K562 (cell line): ENCODE measurements around the gene KLK11. TPM values are rescaled to one million over a fixed set of nuclear protein-coding genes. Genes with fewer than 3 reads are reported as not detected.
A peak's percentile ranks its signal among the peaks of the same experiment; 100 is the strongest.

ENCODE experiments used
- ATAC-seq: fragments of 200-7000 bp; cut with Tn5 transposase; 3 replicates; pipeline ENCODE4 v1.9.1; 2020; ENCODE audit warnings: moderate library complexity
- BruUV-seq: library from RNA; stranded (reverse); fragments of 400-500 nt; replicated peaks from 2 replicates; lab custom pipeline; 2021; lab: Mats Ljungman, UMichigan
- CTCF ChIA-PET: fragments of 300-600 bp; formaldehyde crosslinking; extraction: SDS; loops from one replicate; lab custom pipeline; 2021; ENCODE audit warnings: low intra/inter-chr PET ratio; lab: Yijun Ruan, JAX
- POLR2A ChIA-PET: fragments of 300-600, 350-650 bp; sonication (Branson Sonifier 250); formaldehyde crosslinking; extraction: SDS; loops from one replicate; lab custom pipeline; 2021; ENCODE audit warnings: antibody characterized with exemption, inconsistent platforms; lab: Yijun Ruan, JAX
- DNase-seq, 4 experiments: peaks; one replicate each; pipeline versions ENCODE4 v3.0.0 to v3.0.0-alpha.2; 2011 to 2018; ENCODE audit warnings: low spot score in 3 of 4, mixed read lengths in 3 of 4; ENCODE audit errors: extremely low read depth in 1 of 4
- FAIRE-seq: peaks from 2 replicates; lab custom pipeline; 2011; peaks lifted over from hg19 to GRCh38; lab: Jason Lieb, UNC
- H2AFZ ChIP-seq: 2 replicates; pipeline ENCODE4 v1.6.0; 2011; ENCODE audit warnings: low read depth, low read length, control low read depth, inconsistent platforms
- H3K27ac ChIP-seq: fragments of 200-600 bp; 3 replicates; pipeline ENCODE4 v1.8.0; 2011; ENCODE audit warnings: low read depth, mild to moderate bottlenecking, control low read depth, inconsistent platforms, low read length, moderate library complexity, mixed read lengths; ENCODE audit errors: extremely low read depth
- H3K27me3 ChIP-seq, 2 experiments: fragments of 300-600 bp in 1 of 2; 2 replicates in 1 of 2; 3 replicates in 1 of 2; pipeline versions ENCODE4 v1.6.0 to v1.8.0; 2011; ENCODE audit warnings: inconsistent platforms in 2 of 2, low read length in 2 of 2, mild to moderate bottlenecking in 1 of 2, mixed read lengths in 1 of 2, moderate library complexity in 1 of 2; ENCODE audit not compliant: control insufficient read depth in 2 of 2, insufficient read depth in 2 of 2
- H3K36me3 ChIP-seq: fragments of 300-600 bp; 3 replicates; pipeline ENCODE4 v1.8.0; 2011; ENCODE audit warnings: mild to moderate bottlenecking, low read length, inconsistent platforms; ENCODE audit not compliant: control insufficient read depth, insufficient read depth
- H3K4me1 ChIP-seq, 2 experiments: fragments of 200-600 bp in 1 of 2; replicated peaks in 1 of 2; 2 replicates in 1 of 2; 3 replicates in 1 of 2; pipeline versions ENCODE4 v1.5.1 to v1.8.0; 2011; ENCODE audit warnings: inconsistent platforms in 2 of 2, low read length in 2 of 2, mild to moderate bottlenecking in 1 of 2, mixed read lengths in 1 of 2, moderate library complexity in 1 of 2; ENCODE audit not compliant: control insufficient read depth in 2 of 2, insufficient read depth in 2 of 2
- H3K4me2 ChIP-seq: 2 replicates; pipeline ENCODE4 v1.6.1; 2011; ENCODE audit warnings: low read length, control low read depth, inconsistent platforms, mixed read lengths; ENCODE audit not compliant: insufficient read depth
- H3K4me3 ChIP-seq: fragments of 200-600 bp; sonication (generic), shearing (Covaris generic); 2 replicates; pipeline ENCODE4 v1.5.1; 2016; ENCODE audit warnings: control low read depth, inconsistent platforms
- H3K79me2 ChIP-seq: fragments of 200-600 bp; 3 replicates; pipeline ENCODE4 v1.8.0; 2011; ENCODE audit warnings: low read length, inconsistent platforms; ENCODE audit not compliant: control insufficient read depth, insufficient read depth
- H3K9ac ChIP-seq, 2 experiments: 2 replicates each; pipeline versions ENCODE4 v1.6.0 to v1.6.1; 2011; ENCODE audit warnings: low read depth in 2 of 2, low read length in 2 of 2, control low read depth in 1 of 2, inconsistent platforms in 1 of 2, mild to moderate bottlenecking in 1 of 2, mixed read lengths in 1 of 2; ENCODE audit not compliant: insufficient read depth in 1 of 2
- H3K9me1 ChIP-seq: one replicate; pipeline ENCODE4 v1.6.0; 2011; ENCODE audit warnings: inconsistent platforms, mild to moderate bottlenecking, low read length, moderate library complexity; ENCODE audit not compliant: control insufficient read depth, insufficient read depth
- H3K9me3 ChIP-seq: replicated peaks from 2 replicates; pipeline ENCODE4 v1.5.1; 2011; ENCODE audit warnings: low read depth, low read length, inconsistent platforms; ENCODE audit not compliant: control insufficient read depth, insufficient read depth
- H4K20me1 ChIP-seq: replicated peaks from 2 replicates; pipeline ENCODE4 v1.6.1; 2011; ENCODE audit warnings: low read length, inconsistent platforms, mixed read lengths; ENCODE audit not compliant: control insufficient read depth, insufficient read depth
- CC2D1A ChIP-seq: fragments of 450-650 bp; IDR thresholded peaks from 2 replicates; pipeline ENCODE4 v1.6.1; 2017; ENCODE audit warnings: mild to moderate bottlenecking
- ELF2 ChIP-seq: fragments of 250-450 bp; sonication (Bioruptor Pico); IDR thresholded peaks from 2 replicates; pipeline ENCODE4 v1.5.0; 2021; ENCODE audit warnings: mild to moderate bottlenecking
- ETV6 ChIP-seq, 3 experiments: fragments of 150-350 bp in 1 of 3; sonication (generic) in 1 of 3; formaldehyde crosslinking in 1 of 3; IDR thresholded peaks; 2 replicates each; pipeline versions ENCODE4 v1.6.1 to v1.8.0; 2014 to 2022; ENCODE audit warnings: borderline replicate concordance in 2 of 3, low read depth in 2 of 3, antibody characterized with exemption in 1 of 3, low read length in 1 of 3, mild to moderate bottlenecking in 1 of 3, missing genetic modification reagents in 1 of 3
- FOXP1 ChIP-seq: sonication (generic); formaldehyde crosslinking; IDR thresholded peaks from 2 replicates; pipeline ENCODE4 v1.8.0; 2022; ENCODE audit warnings: mild to moderate bottlenecking, missing genetic modification reagents
- HDAC1 ChIP-seq, 2 experiments: fragments of 450-650 bp; IDR thresholded peaks; 2 replicates each; pipeline ENCODE4 v1.6.1; 2016 to 2017; ENCODE audit warnings: inconsistent platforms in 1 of 2, mild to moderate bottlenecking in 1 of 2, moderate library complexity in 1 of 2
- HDAC2 ChIP-seq: fragments of 450-650 bp; IDR thresholded peaks from 2 replicates; pipeline ENCODE4 v1.6.1; 2016; ENCODE audit warnings: mild to moderate bottlenecking
- HINFP ChIP-seq: fragments of 450-650 bp; conservative IDR thresholded peaks from 2 replicates; pipeline ENCODE4 v1.6.1; 2016; ENCODE audit warnings: missing genetic modification characterization, low read depth, mild to moderate bottlenecking, control low read depth, missing compliant biosample characterization
- MAZ ChIP-seq, 2 experiments: fragments of 450-650 bp in 1 of 2; sonication (generic) in 1 of 2; formaldehyde crosslinking; IDR thresholded peaks in 1 of 2; conservative IDR thresholded peaks in 1 of 2; 2 replicates each; pipeline versions ENCODE4 v1.4.0 to v1.5.0; 2020; ENCODE audit warnings: mild to moderate bottlenecking in 1 of 2, missing genetic modification reagents in 1 of 2
- NCOA6 ChIP-seq: fragments of 450-650 bp; IDR thresholded peaks from 2 replicates; pipeline ENCODE4 v1.6.1; 2017; ENCODE audit warnings: mild to moderate bottlenecking
- OTX1 ChIP-seq: fragments of 450-650 bp; formaldehyde crosslinking; IDR thresholded peaks from 2 replicates; pipeline ENCODE4 v1.4.0; 2022; ENCODE audit warnings: mild to moderate bottlenecking
- PRDM10 ChIP-seq: fragments of 450-650 bp; IDR thresholded peaks from 2 replicates; pipeline ENCODE4 v1.6.1; 2018; ENCODE audit not compliant: partially characterized antibody
- SMARCE1 ChIP-seq: fragments of 450-650 bp; IDR thresholded peaks from 2 replicates; pipeline ENCODE4 v1.7.1; 2016; ENCODE audit warnings: mild to moderate bottlenecking
- STAG1 ChIP-seq: sonication (generic); formaldehyde crosslinking; IDR thresholded peaks from 2 replicates; pipeline ENCODE4 v1.5.0; 2020; ENCODE audit warnings: missing genetic modification reagents, borderline replicate concordance
- ZBTB5 ChIP-seq: fragments of 450-650 bp; IDR thresholded peaks from 2 replicates; pipeline ENCODE4 v1.6.1; 2017; ENCODE audit warnings: antibody characterized with exemption
- WGBS: fragments of 100-300 bp; shearing (Covaris generic); methylation state at CpG from one replicate; pipeline ENCODE4 v1.1.6; 2016; ENCODE audit warnings: low coverage, mixed read lengths; ENCODE audit not compliant: insufficient coverage; ENCODE audit errors: missing lambda C conversion rate; 5-methylcytosine and 5-hydroxymethylcytosine counted together
- in situ Hi-C: fragments of 300-500 bp; cut with MboI; formaldehyde crosslinking; loops from 4 replicates; pipeline ENCODE4 v1.15.0; 2018; ENCODE audit warnings: inconsistent platforms, mixed read lengths
- intact Hi-C: fragments of 100-400 bp; cut with micrococcal nuclease; formaldehyde crosslinking; loops from 2 replicates; pipeline ENCODE4 v1.14.2; 2022
- polyA plus RNA-seq, 8 experiments: library from polyadenylated mRNA; depleted of rRNA in 4 of 8; stranded (reverse) in 5 of 8; unstranded in 3 of 8; fragments of >200 nt; fragmentation: Nextera tagmentation in 2 of 8; fragmentation: Illumina TruSeq in 1 of 8; extraction: Ambion mirVana in 2 of 8; extraction: Trizol in 1 of 8; gene quantifications; 2 replicates each; pipeline versions ENCODE4 v1.2.1 to v1.2.3, GENCODE V29; 2011 to 2014; ENCODE audit warnings: inconsistent platforms in 1 of 8, missing spikeins in 1 of 8
- total RNA-seq, 7 experiments: library from RNA; depleted of rRNA in 6 of 7; stranded (reverse); fragments of >200 nt in 6 of 7; fragmentation: Illumina TruSeq in 2 of 7; extraction: Trizol in 2 of 7; gene quantifications; 2 replicates each; pipeline versions ENCODE4 v1.2.1 to v1.2.3, GENCODE V29; 2011 to 2021; ENCODE audit warnings: low replicate concordance in 1 of 7

Gene KLK11
- total and polyA plus RNA-seq, 9 of the 15 experiments (the other 6 are each of a cell fraction or from before 2014, with no cell fraction given) = not detected

- intact Hi-C loops = no loop called here
- CTCF ChIA-PET = no interaction called here
- Histone ChIP-seq H3K4me2 (peak overlapping the region; percentile 88), H4K20me1 (no peaks in the 10 kb centered on the region), H3K9me3 (no peaks in the 10 kb centered on the region), H3K4me1 (peaks cover 19 to 32% of the 10 kb centered on the region in 2 experiments; a peak in 4 of 5 replicates), H3K36me3 (no peaks in the 10 kb centered on the region), H2AFZ (peak overlapping the region; percentile 97), H3K79me2 (no peaks in the 10 kb centered on the region), H3K4me3 (peak overlapping the region; percentile 26), H3K9me1 (no peaks in the 10 kb centered on the region), H3K9ac (peak overlapping the region; percentile 53 to 87), H3K27ac (peak overlapping the region; percentile 38; the same call in 1 of the 3 replicates), H3K27me3 (peaks cover 0 to 14% of the 10 kb centered on the region in 2 experiments; a peak in 2 of 5 replicates)
- BruUV-seq = no TSS peak
- 4% methylated on average over 12 of the region's 12 CpGs for WGBS
- in situ Hi-C loops = no loop called here
- POLR2A ChIA-PET = interaction anchor here (0.6 to 1.8 kb wide), 7 partner anchors 9 to 198 kb away, joined by 3 to 11 read pairs (median 3); partner anchors contain the start of gene CTU1
- FAIRE-seq = no peak
- ATAC-seq = peak; percentile 11
- peak in 2 of 4 experiments; percentile 17 to 38 for DNase-seq
- TF ChIP-seq ELF2 (0 out of 2 replicates have a peak, but pooled peaks have one; percentile 31), OTX1 (CRISPR knock-in tag) (0 out of 2 replicates have a peak, but pooled peaks have one; percentile 30), NCOA6 (no peak), HDAC1 (IDR thresholded peaks at IDR 0.05) (0 out of 4 replicates have a peak, but pooled peaks of 1 of the 2 experiments have one; percentile 48), FOXP1 (no peak), SMARCE1 (0 out of 2 replicates have a peak, but pooled peaks have one; percentile 17), STAG1 (CRISPR knock-in tag) (no peak), PRDM10 (peak; percentile 87), ETV6 (IDR thresholded peaks at IDR 0.05; ENCODE audit: borderline replicate concordance in 1 of 2, low read depth in 2 of 2, low read length in 1 of 2) (no peak), ETV6 (CRISPR knock-in tag; IDR thresholded peaks at IDR 0.05; ENCODE audit: borderline replicate concordance) (no peak), CC2D1A (peak; percentile 92), HDAC2 (0 out of 2 replicates have a peak, but pooled peaks have one; percentile 19), MAZ (CRISPR knock-in tag; conservative IDR thresholded peaks at IDR 0.05 in 1 of 2, IDR thresholded peaks at IDR 0.05 in 1 of 2) (0 out of 4 replicates have a peak, but pooled peaks of 1 of the 2 experiments have one; percentile 37), HINFP (tag) (peak; percentile 85), ZBTB5 (peak; percentile 90)
Measured at GRCh38 chr19:51002089-51002532, 24.3 kb downstream of the KLK11 start.
